ENCODE results near the gene CFAP100. TPM values are rescaled to one million over a fixed set of nuclear protein-coding genes. Genes with fewer than 3 reads are reported as not detected.

Gene CFAP100
- total and polyA plus RNA-seq, 9 of the 15 experiments (the other 6 are each of a cell fraction or from before 2014, with no cell fraction given): not detected

GRCh38 chr3:126419151-126419703, 24.5 kb downstream of the CFAP100 start:
- Histone ChIP-seq H2AFZ (ENCODE audit: low read depth, low read length) (no peak overlapping the region), H3K4me2 (ENCODE audit: insufficient read depth, low read length) (no peak overlapping the region), H3K36me3 (ENCODE audit: control insufficient read depth, insufficient read depth, low read length) (no peaks in the 10 kb centered on the region), H4K20me1 (replicated peaks; ENCODE audit: control insufficient read depth, insufficient read depth, low read length) (no peaks in the 10 kb centered on the region), H3K79me2 (ENCODE audit: control insufficient read depth, insufficient read depth, low read length) (no peaks in the 10 kb centered on the region), H3K9me1 (ENCODE audit: control insufficient read depth, insufficient read depth, low read length) (no peaks in the 10 kb centered on the region), H3K9ac (ENCODE audit: insufficient read depth in 1 of 2, low read depth in 2 of 2, low read length in 2 of 2) (no peak overlapping the region), H3K27ac (ENCODE audit: extremely low read depth, low read depth, low read length) (no peak overlapping the region), H3K4me1 (replicated peaks in 1 of 2; ENCODE audit: control insufficient read depth in 2 of 2, insufficient read depth in 2 of 2, low read length in 2 of 2) (peaks cover 0 to 12% of the 10 kb centered on the region in 2 experiments; a peak in 3 of 5 replicates), H3K9me3 (replicated peaks; ENCODE audit: control insufficient read depth, insufficient read depth, low read depth, low read length) (no peaks in the 10 kb centered on the region), H3K4me3 (no peak overlapping the region), H3K27me3 (ENCODE audit: control insufficient read depth in 2 of 2, insufficient read depth in 2 of 2, low read length in 2 of 2) (peaks cover 3 to 35% of the 10 kb centered on the region in 2 experiments; a peak in 3 of 5 replicates)
- 0% methylated on average over 5 of the region's 6 CpGs for WGBS (ENCODE audit: insufficient coverage, low coverage, missing lambda C conversion rate)
- no TSS peak for BruUV-seq (replicated peaks)
- ATAC-seq (no peak), FAIRE-seq (no peak), DNase-seq (ENCODE audit: extremely low read depth in 1 of 4, low spot score in 3 of 4) (no peak)
- in situ Hi-C loops (cut with MboI): no loop called here
- intact Hi-C loops (cut with micrococcal nuclease): no loop called here
- POLR2A ChIA-PET: interaction anchor here (0.9 kb wide), 1 partner anchor 31 kb away, joined by 3 read pairs; no protein-coding TSS in a partner anchor
- CTCF ChIA-PET (ENCODE audit: low intra/inter-chr PET ratio): no interaction called here
- no peak for TF ChIP-seq MAX (CRISPR knock-in tag; IDR thresholded peaks at IDR 0.05)

- peak in 2 of 4 experiments; percentile 2 to 14 for DNase-seq (ENCODE audit: extremely low read depth in 1 of 4, low spot score in 3 of 4)
- Histone ChIP-seq H4K20me1 (replicated peaks; ENCODE audit: control insufficient read depth, insufficient read depth, low read length) (no peaks in the 10 kb centered on the region), H3K27ac (ENCODE audit: extremely low read depth, low read depth, low read length) (no peak overlapping the region), H3K4me2 (ENCODE audit: insufficient read depth, low read length) (no peak overlapping the region), H3K79me2 (ENCODE audit: control insufficient read depth, insufficient read depth, low read length) (no peaks in the 10 kb centered on the region), H3K36me3 (ENCODE audit: control insufficient read depth, insufficient read depth, low read length) (no peaks in the 10 kb centered on the region), H3K4me3 (no peak overlapping the region), H3K4me1 (replicated peaks in 1 of 2; ENCODE audit: control insufficient read depth in 2 of 2, insufficient read depth in 2 of 2, low read length in 2 of 2) (peaks cover 0 to 12% of the 10 kb centered on the region in 2 experiments; a peak in 3 of 5 replicates), H3K9ac (ENCODE audit: insufficient read depth in 1 of 2, low read depth in 2 of 2, low read length in 2 of 2) (no peak overlapping the region; a peak in 1 of 4 replicates), H3K9me3 (replicated peaks; ENCODE audit: control insufficient read depth, insufficient read depth, low read depth, low read length) (no peaks in the 10 kb centered on the region), H2AFZ (ENCODE audit: low read depth, low read length) (no peak overlapping the region), H3K9me1 (ENCODE audit: control insufficient read depth, insufficient read depth, low read length) (no peaks in the 10 kb centered on the region), H3K27me3 (ENCODE audit: control insufficient read depth in 2 of 2, insufficient read depth in 2 of 2, low read length in 2 of 2) (peaks cover 3 to 28% of the 10 kb centered on the region in 2 experiments; a peak in 3 of 5 replicates)
- in situ Hi-C loops (cut with MboI) (no loop called here), intact Hi-C loops (cut with micrococcal nuclease) (no loop called here)
- ATAC-seq: peak; percentile 49; the same call in 2 of the 3 replicates
- ChIA-PET CTCF (ENCODE audit: low intra/inter-chr PET ratio) (no interaction called here), POLR2A (interaction anchor here (0.6 to 0.9 kb wide), 2 partner anchors 14 to 31 kb away, joined by 3 read pairs; no protein-coding TSS in a partner anchor)
- no TSS peak for BruUV-seq (replicated peaks)
- no peak for FAIRE-seq
- 11% methylated on average over 11 of the region's 22 CpGs for WGBS (ENCODE audit: insufficient coverage, low coverage, missing lambda C conversion rate)
- TF ChIP-seq SIN3B (IDR thresholded peaks at IDR 0.05; ENCODE audit: low read depth) (no peak), STAG1 (CRISPR knock-in tag; IDR thresholded peaks at IDR 0.05; ENCODE audit: borderline replicate concordance) (no peak), HDAC6 (IDR thresholded peaks at IDR 0.05; ENCODE audit: low read depth, low read length) (no peak), POLR2AphosphoS5 (IDR thresholded peaks at IDR 0.05; ENCODE audit: control insufficient read depth, insufficient read depth, low read depth, low read length) (no peak), TEAD2 (tag; IDR thresholded peaks at IDR 0.05) (no peak), E2F3 (CRISPR knock-in tag; IDR thresholded peaks at IDR 0.05) (no peak), TEAD4 (IDR thresholded peaks at IDR 0.05; ENCODE audit: low read length) (no peak), TEAD4 (CRISPR knock-in tag; IDR thresholded peaks at IDR 0.05; ENCODE audit: borderline replicate concordance) (no peak), JUND (IDR thresholded peaks at IDR 0.05; ENCODE audit: borderline replicate concordance, low read depth, low read length) (peak; percentile 28; the same call in 1 of the 2 replicates), JUND (tag; IDR thresholded peaks at IDR 0.05; ENCODE audit: borderline replicate concordance, low read depth, low read length) (no peak; the same call in 2 of the 3 replicates)
Observed at GRCh38 chr3:126419886-126420786, 25.4 kb downstream of the CFAP100 start.

Data from K562 (cell line).